Fibroblast of the aortic adventitia (primary cell): Measurements from ENCODE around the gene CHCHD1. TPM values are rescaled to one million over a fixed set of nuclear protein-coding genes. Genes with fewer than 3 reads are reported as not detected.

Experiments
- DNase-seq: peaks from one replicate; pipeline ENCODE4 v3.0.0-alpha.2; 2010; ENCODE audit warnings: low read depth
- H3K4me3 ChIP-seq: 2 replicates; pipeline ENCODE4 v1.5.1; 2011; ENCODE audit warnings: low read depth, mild to moderate bottlenecking, control low read depth, low read length, moderate library complexity
- total RNA-seq: library from RNA; depleted of rRNA; stranded (reverse); fragments of >200 nt; gene quantifications from 2 replicates; pipeline ENCODE4 v1.2.3, GENCODE V29; 2012; ENCODE audit warnings: low replicate concordance
- TF ChIP-seq, protein P1 (sequence below): IDR thresholded peaks from 2 replicates; pipeline ENCODE4 v1.5.1; 2011; ENCODE audit warnings: mild to moderate bottlenecking, low read length, control low read depth, inconsistent platforms; ENCODE audit not compliant: insufficient read depth

The CHCHD1 gene
- total RNA-seq, 1 donor: 20.9 TPM

DNA sequence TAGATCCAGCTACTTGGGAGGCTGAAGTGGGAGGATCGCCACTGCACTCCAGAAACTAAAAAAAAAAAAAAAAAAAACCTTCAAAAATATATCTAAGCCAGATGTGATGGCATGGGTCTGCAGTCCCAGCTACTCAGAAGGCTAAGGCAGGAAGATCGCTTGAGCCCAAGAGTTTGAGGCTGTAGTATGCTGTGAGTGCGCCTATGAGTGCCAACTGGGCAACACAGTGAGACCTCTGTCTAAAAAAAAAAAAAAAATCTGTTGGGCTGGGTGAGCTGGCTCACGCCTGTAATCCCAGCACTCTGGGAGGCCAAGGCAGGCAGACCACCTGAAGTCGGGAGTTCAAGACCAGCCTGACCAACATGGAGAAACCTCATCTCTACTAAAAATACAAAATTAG lies 2.8 kb upstream of the CHCHD1 start:
- DNase-seq: no peak
- no peak overlapping the region for H3K4me3 ChIP-seq
- TF ChIP-seq, protein P1, sequence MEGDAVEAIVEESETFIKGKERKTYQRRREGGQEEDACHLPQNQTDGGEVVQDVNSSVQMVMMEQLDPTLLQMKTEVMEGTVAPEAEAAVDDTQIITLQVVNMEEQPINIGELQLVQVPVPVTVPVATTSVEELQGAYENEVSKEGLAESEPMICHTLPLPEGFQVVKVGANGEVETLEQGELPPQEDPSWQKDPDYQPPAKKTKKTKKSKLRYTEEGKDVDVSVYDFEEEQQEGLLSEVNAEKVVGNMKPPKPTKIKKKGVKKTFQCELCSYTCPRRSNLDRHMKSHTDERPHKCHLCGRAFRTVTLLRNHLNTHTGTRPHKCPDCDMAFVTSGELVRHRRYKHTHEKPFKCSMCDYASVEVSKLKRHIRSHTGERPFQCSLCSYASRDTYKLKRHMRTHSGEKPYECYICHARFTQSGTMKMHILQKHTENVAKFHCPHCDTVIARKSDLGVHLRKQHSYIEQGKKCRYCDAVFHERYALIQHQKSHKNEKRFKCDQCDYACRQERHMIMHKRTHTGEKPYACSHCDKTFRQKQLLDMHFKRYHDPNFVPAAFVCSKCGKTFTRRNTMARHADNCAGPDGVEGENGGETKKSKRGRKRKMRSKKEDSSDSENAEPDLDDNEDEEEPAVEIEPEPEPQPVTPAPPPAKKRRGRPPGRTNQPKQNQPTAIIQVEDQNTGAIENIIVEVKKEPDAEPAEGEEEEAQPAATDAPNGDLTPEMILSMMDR: no peak

- DNase-seq: no peak
- H3K4me3 ChIP-seq: no peak overlapping the region
- TF ChIP-seq, protein P1: no peak
These were observed 2.2 kb upstream of the CHCHD1 start for GRCh38 chr10:73779539-73780197.

DNA sequence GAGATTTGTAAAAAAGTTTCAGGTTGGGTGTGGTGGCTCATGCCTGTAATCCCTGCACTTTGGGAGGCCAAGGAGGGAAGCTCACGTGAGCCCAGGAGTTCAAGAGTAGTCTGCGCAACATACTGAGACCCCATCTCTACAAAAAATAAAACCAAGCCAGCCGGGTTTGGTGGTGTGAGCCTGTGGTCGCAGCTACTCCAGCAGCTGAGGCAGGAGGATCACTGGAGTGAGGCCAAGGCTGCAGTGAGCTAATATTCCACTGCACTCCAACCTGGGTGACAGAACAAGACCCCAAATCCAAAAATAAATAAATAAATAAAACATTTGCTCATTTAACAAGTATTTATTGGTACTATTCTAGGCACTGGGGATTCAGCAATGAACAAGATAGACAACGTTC lies 1.5 kb upstream of the CHCHD1 start:
- TF ChIP-seq, protein P1: no peak

DNA sequence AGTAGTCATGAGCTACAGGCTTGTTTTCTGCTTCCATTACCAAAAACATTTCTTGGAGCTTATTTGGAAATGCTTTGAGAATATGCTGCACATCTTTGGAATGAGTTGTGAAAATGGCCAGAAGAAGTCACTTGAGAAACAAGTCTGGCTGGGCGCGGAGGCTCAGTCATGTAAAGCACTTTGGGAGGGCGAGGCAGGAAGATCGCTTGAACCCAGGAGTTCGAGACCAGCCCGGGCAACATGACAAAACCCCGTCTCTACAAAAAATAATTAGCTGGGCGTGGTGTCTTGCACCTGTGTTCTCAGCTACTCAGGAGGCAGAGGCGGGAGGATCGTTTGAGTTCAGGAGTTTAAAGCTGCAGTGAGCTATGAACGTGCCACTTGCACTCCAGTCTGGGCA lies 882 bp upstream of the CHCHD1 start:
- DNase-seq: no peak
- TF ChIP-seq, protein P1: no peak
- peak overlapping the region; percentile 92 for H3K4me3 ChIP-seq

More for the DNA sequence above, 1.5 kb upstream of the CHCHD1 start:
- H3K4me3 ChIP-seq: no peak overlapping the region
- no peak for DNase-seq

- TF ChIP-seq, protein P1: no peak
- DNase-seq: no peak
These were observed 335 bp upstream of the CHCHD1 start for GRCh38 chr10:73781548-73781878.

DNA sequence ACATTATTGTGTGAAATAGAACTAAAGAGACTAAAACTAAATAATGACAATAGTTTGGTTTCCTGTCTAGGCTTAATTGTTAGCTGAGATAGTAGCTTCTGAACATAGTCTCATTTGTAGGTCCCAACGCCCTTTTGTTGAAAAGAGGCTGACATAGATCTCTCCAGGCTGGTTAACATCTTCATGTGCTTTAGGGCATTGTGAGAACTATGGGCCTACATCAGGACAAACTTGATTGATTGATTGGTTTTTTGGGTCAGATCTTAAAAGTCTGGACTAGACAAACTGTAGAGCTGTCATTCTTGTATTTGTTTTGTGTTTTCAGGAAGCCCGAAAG lies 869 bp downstream of the CHCHD1 start:
- no peak for DNase-seq
- H3K4me3 ChIP-seq: peak overlapping the region; percentile 92
- TF ChIP-seq, protein P1: no peak

More at GRCh38 chr10:73781548-73781878, 335 bp upstream of the CHCHD1 start:
- H3K4me3 ChIP-seq: peak overlapping the region; percentile 92

- TF ChIP-seq, protein P1: peak; percentile 1
- peak within 1 kb of the TSS; percentile 92 for H3K4me3 ChIP-seq
- DNase-seq: peak; percentile 98
These were observed 3.4 kb downstream of the CHCHD1 start, which contains the start of gene ZSWIM8 for GRCh38 chr10:73785211-73785720. Gene ZSWIM8, plus strand, starts transcription at chr10:73785606. Its CDS starts 273 bp downstream, at chr10:73785879.
